H7 (cell line): ENCODE measurements around the gene POFUT1. TPM values are rescaled to one million over a fixed set of nuclear protein-coding genes. Genes with fewer than 3 reads are reported as not detected.
"Not testable (repeated sequence)": the region's sequence is repeated elsewhere in the genome, so short reads cannot be mapped to it uniquely, and the experiment has no call there.

Experiments used
- DNase-seq: peaks from one replicate; pipeline ENCODE4 v3.0.0; 2012
- H3K27me3 ChIP-seq: 2 replicates; pipeline ENCODE4 v1.6.0; 2011; ENCODE audit warnings: mild to moderate bottlenecking, low read length; ENCODE audit not compliant: control insufficient read depth, insufficient read depth
- H3K36me3 ChIP-seq: replicated peaks from 2 replicates; pipeline ENCODE4 v1.5.1; 2011; ENCODE audit warnings: low read length; ENCODE audit not compliant: control insufficient read depth, insufficient read depth
- H3K4me3 ChIP-seq: 2 replicates; pipeline ENCODE4 v1.5.1; 2011; ENCODE audit warnings: low read depth, mild to moderate bottlenecking, control low read depth, low read length, moderate library complexity; ENCODE audit not compliant: insufficient read depth
- total RNA-seq: library from RNA; depleted of rRNA; stranded (reverse); fragments of >200 nt; shearing (Covaris generic); gene quantifications from 2 replicates; pipeline ENCODE4 v1.2.3, GENCODE V29; 2014

The POFUT1 gene
- total RNA-seq, 1 experiment from 2014 or later = 25.9 TPM

DNA sequence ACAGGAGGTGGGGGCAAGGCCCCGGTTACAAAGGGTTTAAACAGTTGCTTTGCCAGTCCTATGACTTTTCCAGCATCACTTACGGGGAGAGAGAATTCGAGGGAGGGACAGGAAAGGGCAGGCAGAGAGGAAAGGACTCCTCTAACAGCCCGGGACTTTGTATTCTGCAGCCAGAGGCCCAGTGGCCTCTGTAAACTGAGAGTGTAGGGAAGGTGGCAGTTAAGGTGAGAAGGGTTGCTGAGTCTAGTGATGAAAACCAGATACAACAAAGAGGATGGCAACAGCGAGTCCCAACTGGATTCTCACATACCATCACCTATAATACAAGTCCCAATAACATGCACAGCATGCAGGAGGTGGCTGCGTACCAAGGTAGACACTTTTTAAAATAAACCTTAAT is 13.7 kb upstream of the POFUT1 start:
- no peak for DNase-seq
- Histone ChIP-seq H3K4me3 (no peak overlapping the region), H3K27me3 (no peaks in the 10 kb centered on the region; the same call in 1 of the 2 replicates), H3K36me3 (peaks cover 27% of the 10 kb centered on the region)

DNA sequence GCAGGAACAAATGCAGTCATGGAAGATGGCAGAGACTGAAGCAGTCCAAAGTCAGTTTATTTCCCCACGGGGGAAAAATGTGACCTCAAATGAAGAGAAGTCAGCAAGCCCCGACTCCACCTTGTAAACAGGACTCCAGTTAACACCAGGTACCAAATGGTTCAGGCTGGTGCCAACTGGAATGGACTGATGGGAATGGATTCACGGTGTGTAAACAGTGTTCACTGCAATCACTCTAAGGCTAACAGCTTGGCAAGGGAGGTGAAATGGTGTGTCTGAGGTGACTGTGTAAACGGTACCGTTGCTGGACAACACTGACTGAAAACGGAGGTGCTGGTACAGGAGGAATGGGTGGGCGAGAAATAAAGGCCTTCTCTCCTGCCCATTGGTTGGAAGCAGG is 12.1 kb upstream of the POFUT1 start:
- no peak for DNase-seq
- Histone ChIP-seq H3K27me3 (no peaks in the 10 kb centered on the region; the same call in 1 of the 2 replicates), H3K36me3 (peaks cover 32% of the 10 kb centered on the region), H3K4me3 (no peak overlapping the region)

DNA sequence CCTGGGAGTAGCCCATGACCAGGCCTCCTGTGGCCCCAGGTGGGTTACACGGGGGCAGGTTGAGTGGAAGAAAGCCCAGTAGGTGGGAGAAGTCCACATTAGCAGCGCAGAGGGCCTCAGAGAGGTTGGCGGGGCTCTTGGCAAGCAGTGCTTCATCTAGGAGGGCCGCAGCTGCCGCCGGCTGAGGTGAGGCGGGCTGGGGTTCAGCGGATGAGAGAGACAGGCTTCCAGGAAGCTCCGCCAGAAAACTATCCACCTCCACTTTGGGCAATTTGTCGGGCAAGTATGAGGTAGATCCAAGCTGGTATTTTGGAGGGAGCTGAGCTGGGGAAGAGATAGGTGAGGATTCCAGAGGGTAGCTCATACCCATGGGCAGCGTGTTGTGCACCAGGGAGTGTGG is 11.1 kb upstream of the POFUT1 start:
- DNase-seq, H3K4me3 ChIP-seq, H3K27me3 ChIP-seq: not testable (repeated sequence)
- peaks cover 40% of the 10 kb centered on the region for H3K36me3 ChIP-seq

DNA sequence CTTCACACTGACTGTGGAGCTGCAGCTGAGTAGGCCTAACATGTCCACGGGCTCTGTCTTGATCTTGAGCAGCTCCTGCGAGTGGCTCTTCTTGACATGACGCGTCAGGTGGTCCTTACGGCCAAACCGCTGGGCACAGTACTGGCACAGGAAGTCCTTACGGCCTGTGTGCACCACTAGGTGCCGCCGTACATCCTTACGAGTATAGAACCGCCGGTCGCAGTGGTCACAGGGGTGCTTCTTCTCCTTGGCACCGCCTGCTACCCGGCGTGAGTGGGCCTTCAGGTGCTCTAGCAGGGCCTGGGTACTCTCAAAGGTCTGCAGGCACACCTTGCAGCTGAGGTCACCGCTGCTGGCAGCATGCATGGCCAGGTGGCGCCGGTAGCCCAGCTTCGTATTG is 10.5 kb upstream of the POFUT1 start:
- not testable (repeated sequence) for H3K27me3 ChIP-seq, DNase-seq, H3K4me3 ChIP-seq
- H3K36me3 ChIP-seq = peaks cover 44% of the 10 kb centered on the region

DNA sequence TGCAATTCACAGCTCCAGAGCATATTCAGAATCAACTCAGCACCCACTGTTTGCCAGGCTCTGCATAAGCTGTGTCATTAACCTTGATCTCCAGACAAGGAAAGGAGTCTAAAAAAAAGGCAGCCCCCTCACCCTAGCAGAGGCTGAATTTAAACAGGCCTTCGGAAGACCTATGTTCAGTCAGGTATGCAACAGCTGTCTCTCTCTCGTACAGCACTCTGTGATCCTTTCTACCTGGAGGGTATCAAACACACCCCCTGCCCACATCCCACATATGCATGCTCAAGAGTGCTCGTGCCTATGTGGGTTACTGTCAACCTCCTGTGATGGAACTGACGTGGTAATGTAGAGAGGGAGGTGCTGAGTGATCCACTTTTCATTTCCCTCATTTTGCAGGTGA is 8.7 kb upstream of the POFUT1 start:
- DNase-seq = no peak
- Histone ChIP-seq H3K27me3 (no peaks in the 10 kb centered on the region), H3K4me3 (no peak overlapping the region), H3K36me3 (peaks cover 45% of the 10 kb centered on the region)

DNA sequence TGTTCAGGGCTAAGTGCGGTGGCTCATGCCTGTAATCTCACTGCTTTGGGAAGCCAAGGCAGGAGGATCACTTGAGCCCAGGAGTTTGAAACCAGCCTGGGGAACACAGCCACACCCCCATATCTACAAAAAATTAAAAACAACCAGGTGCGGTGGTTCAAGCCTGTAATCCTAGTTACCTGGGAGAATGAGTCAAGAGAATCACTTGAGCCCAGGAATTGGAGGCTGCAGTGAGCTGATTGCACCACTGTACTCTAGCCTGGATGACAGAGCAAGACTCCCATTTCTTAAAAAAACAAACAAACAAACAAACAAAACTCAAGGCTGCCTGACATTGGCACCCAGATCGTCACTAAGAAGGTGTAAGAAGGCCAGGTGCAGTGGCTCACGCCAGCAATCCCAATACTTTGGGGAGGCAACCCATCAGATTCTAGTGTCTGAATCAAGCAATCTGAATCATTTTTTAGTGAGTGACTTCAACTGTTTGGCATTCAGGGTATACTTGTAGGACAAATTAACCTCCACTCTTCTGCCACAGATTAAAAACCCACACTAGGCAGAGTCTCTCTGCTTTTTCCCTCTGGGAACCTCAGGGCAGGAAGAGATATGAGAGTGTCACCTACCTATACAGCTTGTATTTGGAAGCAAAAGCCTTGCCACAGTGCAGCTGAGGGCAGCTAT is 6.2 kb upstream of the POFUT1 start:
- Histone ChIP-seq H3K27me3 (no peaks in the 10 kb centered on the region), H3K4me3 (no peak overlapping the region), H3K36me3 (peaks cover 36% of the 10 kb centered on the region)
- DNase-seq = no peak

DNA sequence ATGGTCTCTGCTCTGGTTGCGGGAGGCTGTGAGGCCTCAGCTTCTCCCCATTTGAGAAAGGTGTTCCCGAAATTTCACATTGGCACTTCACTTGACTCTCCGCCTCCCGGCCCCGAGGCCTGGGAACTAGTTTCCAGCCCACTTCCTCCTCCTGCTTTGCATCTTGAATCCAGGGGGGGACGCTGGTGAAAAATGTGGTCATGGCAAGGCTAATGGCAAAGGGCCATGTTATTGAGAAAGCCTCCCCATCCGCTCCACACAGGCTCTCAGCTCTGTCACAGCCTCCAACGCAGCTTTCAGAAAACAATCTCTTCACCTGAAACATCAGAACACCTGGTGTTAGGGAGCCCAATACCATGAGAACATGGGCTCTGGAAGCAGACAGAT is 5.7 kb upstream of the POFUT1 start:
- H3K4me3 ChIP-seq = no peak overlapping the region
- H3K36me3 ChIP-seq = peaks cover 33% of the 10 kb centered on the region
- no peaks in the 10 kb centered on the region for H3K27me3 ChIP-seq
- no peak for DNase-seq

DNA sequence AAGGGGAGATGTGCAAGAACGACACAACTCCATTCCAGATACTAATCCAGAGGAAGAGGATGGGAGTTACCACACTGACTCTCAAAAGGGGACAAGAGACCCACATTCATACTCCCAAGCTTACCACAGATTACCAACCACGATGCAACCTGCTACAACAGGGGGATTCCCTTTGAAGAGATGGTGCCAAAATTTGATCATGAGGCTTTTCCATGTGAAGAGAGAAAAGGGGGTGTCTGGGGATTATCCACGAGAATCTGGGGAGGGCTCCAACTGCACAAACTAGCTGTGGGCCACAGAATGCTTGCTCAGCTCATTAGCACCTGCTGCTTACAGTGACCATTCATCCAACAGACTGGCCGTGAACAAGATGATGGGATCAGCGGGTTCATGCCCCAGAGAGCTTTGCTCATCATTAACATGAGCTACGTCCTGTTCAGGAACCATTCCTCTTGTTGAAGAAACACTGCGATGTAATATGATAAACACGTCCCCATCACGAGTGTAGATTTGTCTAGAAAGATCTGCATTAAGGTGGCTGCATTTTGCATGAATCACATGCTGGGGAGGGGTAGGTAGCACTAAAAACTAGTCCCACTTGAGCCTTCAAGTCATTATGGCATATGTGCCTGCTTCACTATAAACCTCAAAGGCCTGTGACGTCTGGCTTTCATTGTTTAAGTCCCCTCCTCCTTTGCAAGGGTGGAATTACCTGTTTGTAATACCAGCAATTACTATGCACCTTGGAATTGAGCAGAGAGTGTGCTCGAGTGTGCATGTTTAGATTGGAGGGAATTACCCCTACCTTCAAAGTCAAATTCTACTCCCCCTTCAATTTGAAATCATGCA is 4.1 kb upstream of the POFUT1 start:
- Histone ChIP-seq H3K36me3 (peaks cover 23% of the 10 kb centered on the region), H3K4me3 (no peak overlapping the region), H3K27me3 (no peaks in the 10 kb centered on the region)
- DNase-seq = no peak

DNA sequence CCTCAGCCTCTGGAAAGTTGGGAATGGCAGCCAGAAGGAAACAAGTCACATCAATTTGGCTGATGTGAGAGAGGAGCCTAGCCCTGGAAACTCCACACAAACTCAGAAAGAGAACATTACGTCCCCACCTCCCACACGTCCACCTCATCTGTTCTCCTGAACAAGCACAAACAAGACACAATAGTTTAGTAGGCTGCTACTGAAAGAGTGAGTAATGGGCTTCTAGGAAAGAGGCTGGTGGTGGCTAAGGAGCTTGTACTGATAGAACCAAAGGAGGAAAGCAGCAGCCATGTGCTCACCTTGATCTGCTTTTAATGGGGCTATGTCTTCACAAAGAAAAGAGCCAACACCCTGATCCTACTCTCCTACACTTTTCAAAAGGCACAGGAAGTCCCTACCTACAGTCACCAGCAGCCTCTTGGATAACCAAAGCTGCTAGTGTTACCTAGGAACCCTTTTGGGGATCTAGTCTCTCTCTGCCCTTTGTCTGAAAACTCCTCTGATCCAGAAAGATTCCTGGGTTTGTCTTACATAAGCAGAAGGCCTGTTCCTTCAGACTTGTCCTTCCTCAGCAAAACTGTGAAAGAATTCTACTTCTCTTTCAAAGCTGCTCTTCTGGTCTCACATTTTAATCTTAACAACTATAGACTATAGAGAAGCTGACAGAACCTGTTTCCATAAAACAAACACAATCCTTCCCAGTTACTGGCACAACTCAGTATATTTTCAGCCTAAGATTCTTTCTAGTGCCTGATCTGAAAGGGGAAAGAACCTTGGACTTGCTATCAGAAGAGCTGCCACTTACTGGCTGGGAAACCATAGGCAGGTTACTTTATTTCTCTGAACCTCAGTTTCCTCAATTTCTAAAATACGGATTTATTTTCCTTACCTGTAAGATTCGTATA is 3.2 kb upstream of the POFUT1 start:
- H3K4me3 ChIP-seq = no peak overlapping the region
- no peaks in the 10 kb centered on the region for H3K27me3 ChIP-seq
- no peak for DNase-seq
- peaks cover 19% of the 10 kb centered on the region for H3K36me3 ChIP-seq

DNA sequence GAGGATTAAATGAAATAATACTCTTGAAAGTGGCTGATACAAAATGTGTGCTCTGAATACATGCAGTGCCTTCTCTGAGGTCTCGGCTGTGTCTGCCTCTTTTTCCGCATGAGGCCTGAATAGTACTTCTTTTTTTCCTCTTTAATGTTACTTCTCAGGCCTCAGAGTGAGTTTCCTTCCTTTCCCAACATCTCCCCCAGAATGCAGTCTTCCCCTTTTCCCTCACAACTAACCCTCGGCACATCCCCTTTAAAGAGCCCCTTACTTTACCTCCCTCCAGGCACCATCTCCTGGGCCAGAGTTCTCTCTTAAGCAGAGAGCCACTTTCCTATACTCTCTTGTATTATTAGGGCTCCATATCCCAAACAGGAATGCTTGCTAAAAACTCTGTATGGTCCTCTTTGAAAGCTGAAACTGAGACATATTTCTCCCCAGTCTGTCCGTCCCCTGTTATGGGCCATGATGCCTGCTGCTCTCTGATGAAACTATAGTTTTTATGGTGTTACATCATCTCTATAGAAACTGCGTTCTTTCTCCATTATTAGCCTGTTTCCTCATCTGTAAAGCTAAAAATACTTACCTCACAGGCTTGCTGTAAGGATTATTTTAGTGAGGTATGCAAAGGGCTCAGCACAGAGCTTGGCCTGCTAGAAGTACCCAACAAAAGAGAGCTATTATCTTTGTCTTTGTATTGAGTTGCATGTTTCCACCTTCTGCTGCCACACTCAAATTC is 2.4 kb upstream of the POFUT1 start:
- Histone ChIP-seq H3K27me3 (no peaks in the 10 kb centered on the region), H3K4me3 (no peak overlapping the region), H3K36me3 (peaks cover 19% of the 10 kb centered on the region)
- no peak for DNase-seq

DNA sequence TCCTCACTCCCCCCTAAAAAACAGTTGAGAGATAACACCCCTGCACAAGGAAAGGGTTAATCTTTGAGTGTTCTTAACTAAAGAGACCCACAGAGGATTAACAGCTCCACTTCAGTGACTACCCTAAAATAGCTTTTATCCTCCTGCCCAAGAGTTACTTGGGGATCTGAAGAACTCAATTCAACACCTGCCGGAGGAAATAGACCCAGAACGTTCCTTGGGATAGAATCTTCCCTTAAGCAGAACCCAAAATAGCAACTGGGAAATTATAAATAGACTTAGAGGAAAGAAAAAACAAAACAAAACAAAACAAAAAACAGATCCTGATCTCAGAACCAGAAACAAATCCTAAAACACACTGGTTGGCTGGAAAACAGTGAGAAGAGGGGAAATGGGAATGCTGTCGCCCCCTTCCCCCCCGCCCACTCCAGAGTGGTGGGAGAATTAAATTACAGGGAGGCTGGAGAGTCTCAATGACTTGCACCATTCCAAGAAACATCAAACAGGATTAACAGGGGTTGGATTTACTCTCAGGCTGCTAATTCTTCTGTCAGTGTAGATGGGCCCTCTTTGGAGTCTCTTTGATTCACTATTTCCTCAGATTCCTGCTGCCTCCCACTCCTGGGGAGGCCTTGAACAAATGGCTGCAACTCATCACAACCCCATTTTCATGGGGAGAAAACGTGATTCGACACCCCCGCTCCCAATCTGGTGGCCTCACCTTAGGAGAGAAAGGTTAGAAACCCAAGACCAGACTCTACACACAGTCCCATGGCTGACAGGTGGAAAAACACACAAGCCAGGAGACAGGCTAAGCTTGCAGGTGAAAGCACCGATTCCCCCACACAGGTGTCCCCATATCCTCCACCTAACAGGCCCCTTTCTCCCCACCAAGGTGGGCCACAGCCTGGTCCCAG is 1.6 kb upstream of the POFUT1 start:
- no peak for DNase-seq
- Histone ChIP-seq H3K36me3 (peaks cover 18% of the 10 kb centered on the region), H3K27me3 (no peaks in the 10 kb centered on the region), H3K4me3 (peak overlapping the region; percentile 97)

DNA sequence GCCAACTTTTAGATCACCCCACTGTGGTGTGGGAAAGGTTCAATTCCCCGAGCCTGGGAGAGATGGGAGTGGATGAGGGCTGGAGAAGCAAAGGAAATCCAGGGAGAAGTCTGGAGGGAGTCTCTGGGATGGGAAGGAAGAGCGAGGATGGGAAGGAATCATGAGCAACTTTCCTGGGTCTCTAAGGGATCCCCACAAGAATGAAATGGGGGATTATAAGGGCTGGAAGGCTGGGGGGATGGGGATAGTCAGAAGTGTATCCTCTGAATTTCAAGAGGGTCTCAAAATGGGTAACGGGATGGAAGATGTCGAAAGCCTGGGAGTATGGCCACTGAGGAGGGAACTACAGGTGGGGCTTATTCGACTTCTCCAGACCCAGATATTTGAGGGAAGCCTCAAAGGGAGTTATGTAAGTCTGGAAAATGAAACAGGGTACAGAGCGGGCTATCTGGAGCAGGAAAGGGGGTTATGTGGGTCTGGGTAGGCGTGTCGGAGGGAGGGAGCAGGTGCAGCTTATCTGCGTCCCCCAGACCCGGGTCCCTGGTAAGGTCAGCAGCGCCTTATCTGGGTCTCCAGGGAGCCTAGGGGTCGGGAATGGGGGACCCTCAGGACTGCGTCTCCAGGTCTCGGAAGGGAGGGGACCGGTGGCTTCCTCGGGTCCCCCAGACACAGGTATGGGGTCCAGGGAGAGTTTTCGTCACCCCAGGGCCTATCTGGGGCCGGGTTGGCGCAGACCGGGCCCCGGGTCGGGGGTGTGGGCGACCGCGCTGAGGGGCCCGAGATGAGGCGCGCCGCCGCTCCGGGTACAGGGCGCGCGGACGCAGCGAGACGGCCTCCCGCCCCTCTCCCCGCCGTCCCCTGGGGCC is 687 bp upstream of the POFUT1 start:
- DNase-seq = peak; percentile 59
- peaks cover 18% of the 10 kb centered on the region for H3K36me3 ChIP-seq
- no peaks in the 10 kb centered on the region for H3K27me3 ChIP-seq
- H3K4me3 ChIP-seq = peak overlapping the region; percentile 97
